GM21360 (cell line): Measurements from ENCODE around the gene GPRC5D.

Source experiments
- ATAC-seq: cut with Tn5 transposase; IDR thresholded peaks from one replicate; pipeline ENCODE4 v1.9.1; 2021; ENCODE audit warnings: mild to moderate bottlenecking, moderate library complexity; ENCODE audit not compliant: unreplicated experiment

The GPRC5D gene

DNA sequence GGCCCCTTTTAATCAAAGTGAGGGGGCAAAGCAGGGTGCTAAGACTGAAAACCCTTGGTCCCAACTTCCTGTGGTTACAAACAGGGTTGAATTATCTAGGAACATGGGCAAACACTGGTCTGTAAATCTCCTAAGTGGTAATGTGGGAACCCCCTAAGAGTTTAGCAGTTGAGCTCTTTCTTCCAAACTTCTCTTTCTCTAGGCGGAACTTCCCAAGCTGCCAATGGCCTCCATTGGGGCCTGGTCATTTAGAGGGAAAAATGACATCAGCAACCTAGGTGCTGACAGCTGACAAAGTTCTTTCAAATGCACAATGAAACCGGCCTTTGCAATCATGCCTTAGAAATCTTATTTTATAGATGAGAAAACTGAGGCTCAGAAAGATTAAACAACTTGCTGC is 30.4 kb upstream of the GPRC5D start:
- no peak for ATAC-seq

DNA sequence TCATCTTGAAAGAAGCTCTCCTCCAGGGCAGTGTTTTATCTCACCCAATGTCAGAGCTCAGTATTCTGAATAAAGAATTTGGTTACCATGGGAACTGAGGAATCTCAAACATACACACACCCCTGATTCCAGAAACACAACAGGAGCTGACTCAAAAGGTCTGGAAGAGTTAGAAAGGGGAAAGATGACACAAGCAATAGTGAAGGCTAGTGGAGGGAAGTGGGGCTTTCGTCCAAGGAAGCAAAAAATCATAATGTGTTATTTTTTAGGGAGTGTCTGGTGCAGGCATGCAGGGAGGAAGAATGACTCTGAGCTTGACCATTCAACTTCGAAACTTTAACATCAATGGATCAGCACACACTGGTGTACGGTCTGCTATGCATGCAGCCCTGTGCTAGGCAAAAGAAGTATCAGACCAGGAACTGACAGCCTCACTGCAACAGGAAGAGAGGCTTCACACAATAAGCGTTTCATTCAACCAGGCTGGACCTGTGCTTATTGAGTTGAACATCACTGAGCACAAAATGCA is 27.8 kb upstream of the GPRC5D start:
- no peak for ATAC-seq

DNA sequence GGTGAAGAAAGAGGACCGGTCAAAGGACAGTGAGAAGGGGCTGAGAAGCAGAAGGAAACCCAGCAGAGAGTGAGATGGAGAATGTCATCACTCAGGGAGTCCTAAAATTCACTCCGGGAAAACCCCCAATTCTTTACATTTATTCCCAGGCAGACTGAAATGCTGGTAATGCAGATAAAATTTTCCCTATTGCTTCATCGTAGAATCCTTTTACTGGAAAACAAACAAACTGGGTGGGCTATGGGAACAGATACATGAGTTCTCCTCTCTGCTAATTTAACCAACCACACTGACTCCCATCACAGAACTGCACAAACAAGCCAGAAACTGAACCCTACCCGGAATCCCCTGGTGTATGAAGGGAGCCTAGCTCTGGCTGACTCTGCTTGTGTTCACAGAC is 27.2 kb upstream of the GPRC5D start:
- no peak for ATAC-seq

DNA sequence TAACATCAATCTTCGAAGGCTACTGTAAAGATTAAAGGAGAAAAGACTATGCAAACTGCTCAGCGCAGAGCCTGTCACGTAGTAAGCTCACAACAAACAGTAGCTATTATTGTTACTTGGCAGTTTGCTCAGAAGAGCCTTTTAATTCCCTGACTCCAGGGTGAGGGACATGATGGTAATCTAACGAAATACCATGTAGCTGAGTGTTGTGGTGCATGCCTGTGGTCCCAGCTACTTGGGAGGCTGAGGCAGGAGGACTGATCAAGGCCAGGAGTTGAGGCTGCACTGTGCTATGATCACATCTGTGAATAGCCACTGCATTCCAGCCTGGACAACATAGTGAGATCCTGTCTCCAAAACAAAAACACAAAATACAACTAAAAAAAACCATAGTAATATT is 25.3 kb upstream of the GPRC5D start:
- no peak for ATAC-seq

DNA sequence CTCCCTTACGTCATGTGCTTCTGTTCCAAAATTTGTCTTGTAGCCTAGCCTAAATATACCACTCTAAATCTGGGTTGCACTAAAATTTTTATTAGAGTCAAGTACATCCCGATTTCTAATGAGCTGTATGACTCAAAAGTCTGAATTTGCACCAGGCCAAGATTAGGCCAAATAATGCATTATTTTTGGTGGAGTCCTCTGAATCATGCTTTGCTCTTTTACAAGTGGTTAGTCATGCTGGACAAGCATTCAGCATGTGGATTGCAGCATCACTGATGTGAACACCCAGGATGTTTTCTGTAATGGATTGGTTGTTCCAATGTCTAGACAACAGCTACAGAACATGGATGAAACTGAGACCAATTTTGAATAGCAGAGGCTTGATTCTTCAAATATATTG is 24.4 kb upstream of the GPRC5D start:
- ATAC-seq: no peak

DNA sequence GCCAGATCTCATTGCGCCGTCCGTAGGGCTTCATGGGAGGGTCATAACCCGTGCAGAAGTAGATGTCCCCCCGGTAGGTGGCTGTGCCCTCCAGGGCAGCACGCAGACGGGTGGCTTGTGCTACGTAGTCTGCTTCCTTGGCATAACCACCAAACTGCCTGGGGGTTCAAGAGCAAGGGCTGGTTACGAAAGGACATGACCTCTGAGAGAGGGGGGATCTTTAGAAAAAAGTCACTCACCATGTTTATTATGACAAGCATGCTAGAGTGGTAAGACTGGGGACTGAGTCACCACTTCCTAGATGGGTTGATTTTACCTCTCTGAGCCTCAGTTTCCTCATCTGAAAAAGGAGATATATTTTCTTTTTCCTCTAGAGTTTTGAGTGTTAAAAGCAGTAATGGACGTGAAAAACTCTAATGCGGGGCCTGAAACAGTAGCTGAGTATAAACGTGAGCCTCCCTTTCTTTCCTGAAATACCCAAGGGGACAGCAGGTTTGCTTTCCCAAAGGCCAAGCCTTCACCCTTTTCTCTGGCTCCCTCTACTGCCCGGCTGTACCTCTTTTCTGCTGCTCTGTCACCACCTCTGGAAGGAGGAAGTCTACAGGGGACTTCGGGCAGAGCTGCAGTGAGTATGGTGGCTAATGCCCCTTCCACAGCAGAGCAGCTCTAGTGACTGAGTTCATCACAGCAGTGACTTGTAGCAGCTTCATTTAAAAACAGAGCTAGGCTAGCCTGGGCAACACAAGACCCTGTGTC is 23.5 kb upstream of the GPRC5D start:
- no peak for ATAC-seq

DNA sequence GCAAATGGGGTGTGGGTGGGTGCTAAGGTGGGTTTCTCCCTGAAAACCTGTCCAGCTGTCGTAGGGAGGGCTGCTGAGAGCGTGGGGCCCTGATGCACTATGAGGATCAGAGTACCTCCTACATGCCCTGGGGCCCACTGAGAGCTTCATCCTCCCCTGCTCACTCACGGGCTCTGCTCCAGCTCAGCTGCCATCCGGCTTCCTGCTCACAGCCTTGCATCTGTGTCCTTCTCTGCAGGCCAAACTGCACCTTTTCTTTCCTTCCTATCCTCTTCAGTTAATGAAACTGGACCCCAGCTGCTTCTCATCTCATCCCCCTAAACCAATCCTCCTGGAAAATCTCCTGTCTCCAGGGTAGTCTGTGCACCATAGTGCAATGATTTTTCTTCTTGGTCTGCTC is 22.2 kb upstream of the GPRC5D start:
- no peak for ATAC-seq

DNA sequence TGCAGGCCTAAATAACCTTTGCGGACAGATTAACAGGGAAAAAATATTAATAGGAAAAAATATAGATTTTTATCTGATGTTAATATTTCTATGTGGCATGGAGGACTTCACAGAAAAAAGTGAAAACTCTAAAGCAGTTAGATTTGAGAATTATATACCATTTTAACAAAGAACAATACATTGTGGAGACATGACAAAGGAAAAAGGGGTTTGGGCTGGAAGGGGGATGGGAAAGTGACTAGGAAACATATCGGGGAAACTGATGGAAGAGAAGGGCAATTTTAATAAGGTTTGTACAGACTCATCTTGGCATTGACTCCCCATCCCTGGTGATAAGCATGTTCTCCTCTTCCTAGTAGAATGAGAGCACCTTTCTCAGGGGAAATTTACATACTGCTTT is 21.0 kb upstream of the GPRC5D start:
- ATAC-seq: no peak

DNA sequence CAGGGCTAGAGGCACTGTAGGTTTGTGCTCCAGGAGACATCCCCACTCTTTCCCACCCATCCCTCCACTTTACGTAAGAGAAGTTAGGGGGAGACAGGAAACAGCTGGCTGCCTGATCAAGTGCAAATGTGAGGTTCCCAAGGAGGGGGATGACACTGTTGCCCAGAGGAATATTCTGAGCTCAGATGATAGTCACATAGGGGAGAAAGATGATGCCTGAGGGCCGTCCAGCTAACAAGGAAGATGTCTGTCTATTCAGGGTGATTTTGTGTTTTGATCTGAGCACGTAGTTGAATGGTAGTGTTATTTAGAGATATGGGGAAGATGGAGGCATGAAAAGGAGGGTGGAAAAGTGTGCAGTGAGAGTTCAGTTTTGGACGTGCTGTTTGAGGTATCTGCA is 13.9 kb upstream of the GPRC5D start:
- no peak for ATAC-seq

DNA sequence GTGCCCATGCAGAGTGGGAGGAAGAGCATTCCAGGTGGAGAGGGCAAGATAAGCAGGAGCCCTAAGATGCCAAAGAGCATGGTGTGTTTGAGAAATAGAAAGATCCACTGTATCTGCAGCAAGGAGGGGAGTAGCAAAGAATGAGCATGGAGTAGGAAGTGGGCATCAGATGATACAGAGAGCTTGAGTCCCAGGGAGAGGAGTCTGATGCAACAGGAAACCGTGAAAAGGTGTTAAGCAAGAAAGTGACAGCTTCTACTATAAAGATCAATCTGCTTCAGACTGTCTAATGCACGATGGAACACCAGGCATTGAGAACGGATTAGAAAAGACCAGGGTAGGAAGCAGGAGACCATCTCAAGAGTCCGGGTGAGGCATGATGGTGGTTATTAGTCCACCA is 12.3 kb upstream of the GPRC5D start:
- ATAC-seq: no peak

DNA sequence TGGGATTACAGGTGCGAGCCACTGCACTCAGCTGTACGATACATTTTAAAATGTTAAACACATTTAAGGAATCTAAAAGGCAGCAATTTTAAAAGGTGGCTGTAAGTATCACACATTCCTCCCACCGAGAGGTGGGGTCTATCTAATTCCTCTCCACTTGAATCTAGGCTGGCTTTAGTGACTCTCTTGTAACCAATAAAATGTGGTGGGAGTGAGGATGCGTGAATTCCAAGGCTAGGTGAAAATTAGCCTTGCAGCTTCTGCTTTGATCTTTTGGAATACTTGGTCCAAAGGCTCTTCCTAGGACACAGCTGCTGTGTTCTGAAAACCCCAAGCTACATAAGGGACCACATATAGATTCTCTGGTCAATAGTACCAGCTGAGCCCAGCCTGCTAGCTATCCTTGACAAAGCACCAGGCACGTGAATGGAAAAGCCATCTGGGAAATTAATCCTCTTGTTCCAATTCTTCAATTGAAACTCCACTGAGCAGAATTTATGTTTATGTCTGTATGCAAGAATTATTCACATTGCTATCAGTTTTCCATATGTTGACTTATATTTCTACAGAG is 8.8 kb upstream of the GPRC5D start:
- no peak for ATAC-seq

DNA sequence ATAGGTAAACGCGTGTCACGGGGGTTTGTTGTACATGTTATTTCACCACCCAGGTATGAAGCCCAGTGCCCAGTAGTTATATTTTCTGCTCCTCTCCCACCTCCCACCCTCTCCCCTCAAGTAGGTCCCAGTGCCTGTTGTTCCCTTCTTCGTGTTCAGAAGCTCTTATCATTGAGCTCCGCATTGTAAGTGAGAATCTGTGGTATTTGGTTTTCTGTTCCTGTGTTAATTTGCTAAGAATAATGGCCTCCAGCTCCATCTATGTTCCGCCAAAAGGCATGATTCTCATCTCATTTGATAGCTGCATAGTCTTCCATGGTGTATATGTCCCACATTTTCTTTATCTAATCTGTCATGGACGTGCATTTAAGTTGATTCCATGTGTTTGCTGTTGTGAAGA is 6.9 kb upstream of the GPRC5D start:
- ATAC-seq: no peak

DNA sequence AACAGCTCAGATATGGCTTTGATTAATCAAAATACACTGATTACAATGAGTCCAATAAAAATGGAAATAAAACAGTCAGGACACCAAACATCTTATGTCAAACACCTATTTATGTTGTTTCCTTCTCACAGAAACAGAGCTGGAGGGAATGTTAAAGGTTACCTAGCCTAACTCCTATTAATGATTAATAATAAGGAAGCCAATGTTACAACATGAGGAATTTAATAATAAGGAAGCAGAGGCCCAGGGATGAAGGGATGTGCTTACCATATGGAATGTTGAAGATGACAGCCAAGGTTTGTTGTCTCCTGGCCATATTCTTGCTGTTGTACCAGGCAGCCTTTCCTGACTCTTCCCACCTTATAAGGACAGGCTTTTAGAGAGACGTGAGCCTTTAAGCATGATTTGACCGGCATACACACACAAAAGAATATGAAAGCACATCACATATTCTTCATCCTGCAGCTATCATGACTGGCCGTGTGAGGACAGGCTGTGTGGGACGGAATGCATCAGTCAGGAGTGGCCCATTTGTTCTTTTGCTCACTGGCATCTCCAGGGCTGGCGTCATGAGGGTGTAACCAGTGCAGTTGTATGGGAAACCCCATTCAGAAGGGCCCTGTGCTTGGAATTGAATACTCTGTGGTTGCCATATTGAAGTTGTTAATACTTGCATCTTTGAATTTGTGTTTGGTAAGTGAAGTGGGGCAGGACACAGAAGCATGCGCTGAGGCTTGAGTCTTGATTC is 3.1 kb upstream of the GPRC5D start:
- no peak for ATAC-seq

DNA sequence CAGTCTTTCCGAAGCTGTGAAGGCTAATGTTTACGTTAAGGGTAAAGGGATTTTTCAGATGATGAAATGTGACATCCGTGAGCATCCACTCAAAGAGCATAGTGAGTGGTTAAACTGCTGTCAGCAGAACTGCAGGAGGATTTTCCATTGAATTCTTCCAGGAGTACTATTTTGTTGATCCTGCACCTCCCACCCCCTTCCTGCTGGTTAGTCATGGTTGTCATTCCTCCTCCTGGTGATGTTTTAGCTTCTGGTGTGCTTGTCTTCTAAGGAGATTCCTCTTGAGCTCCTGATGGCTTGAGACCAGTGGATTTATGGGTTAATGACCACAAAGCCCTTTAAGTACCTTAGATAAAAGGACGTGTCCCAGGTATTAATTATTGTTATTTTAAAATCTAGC is 2.4 kb upstream of the GPRC5D start:
- ATAC-seq: no peak

DNA sequence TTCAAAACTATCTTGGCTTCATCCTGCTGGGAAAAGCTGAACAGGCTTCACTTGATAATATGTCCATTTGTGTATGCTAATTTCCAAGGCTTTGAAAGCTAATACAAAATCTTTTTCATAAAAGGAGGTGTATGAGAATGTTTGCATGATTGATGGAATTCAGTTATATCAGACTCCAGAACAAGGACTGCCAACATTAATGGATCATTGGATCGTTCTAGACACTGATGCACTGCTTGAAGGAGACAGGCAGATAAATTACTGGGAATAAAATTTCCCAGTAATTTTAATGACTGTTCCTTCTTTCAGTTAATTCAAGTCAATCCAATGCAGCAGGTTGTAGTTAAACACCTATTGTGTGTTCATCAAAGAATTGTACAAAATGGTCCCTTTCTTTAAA is 466 bp downstream of the GPRC5D start:
- no peak for ATAC-seq

DNA sequence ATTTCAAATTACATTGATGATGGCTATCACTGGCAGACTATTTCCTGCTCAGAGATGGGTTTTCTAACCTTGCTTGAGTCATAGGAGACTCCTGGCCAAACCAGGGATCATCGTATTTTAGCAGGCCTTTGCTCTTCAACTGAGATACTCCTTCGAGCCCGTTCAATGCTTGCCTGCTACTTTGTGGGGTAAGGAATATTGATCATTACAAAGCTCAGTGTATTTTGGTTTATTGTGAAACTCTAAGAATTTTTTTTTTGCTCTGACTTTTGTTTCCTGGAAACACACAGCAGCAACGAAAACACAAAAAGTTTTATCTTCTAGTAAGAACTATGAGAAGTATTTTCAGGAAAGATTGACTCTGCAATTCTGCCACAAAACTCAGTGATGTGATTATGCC is 4.1 kb downstream of the GPRC5D start:
- ATAC-seq: no peak

DNA sequence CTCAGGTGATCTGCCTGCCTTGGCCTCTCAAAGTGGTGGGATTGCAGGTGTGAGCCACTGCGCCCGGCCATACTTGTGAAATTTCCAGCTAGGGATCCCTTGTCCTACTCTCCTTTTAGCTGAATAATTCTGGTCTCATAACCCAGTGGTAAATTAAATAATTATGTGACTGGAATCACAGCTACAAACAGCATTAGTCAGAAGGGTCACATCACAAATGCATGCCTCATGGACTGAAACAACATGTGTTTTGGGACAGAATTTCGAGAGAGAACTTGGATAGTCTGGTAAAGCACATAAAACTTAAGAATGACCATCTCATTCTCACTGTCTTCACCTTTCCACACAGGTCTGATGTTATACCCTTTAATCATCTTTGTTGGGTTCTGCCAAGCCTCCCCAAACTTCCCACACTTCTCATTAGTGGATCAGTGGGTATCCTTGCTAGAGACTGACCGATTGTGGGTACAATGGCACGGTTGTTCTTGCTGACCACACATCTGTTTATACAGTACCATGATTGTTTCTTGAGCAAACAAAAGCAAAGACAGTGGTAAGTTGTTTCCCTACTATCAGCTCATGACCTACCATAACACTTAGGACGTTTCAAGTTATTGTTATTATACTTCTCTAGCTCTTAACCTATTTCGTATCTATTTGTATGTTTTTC is 5.1 kb downstream of the GPRC5D start:
- no peak for ATAC-seq

DNA sequence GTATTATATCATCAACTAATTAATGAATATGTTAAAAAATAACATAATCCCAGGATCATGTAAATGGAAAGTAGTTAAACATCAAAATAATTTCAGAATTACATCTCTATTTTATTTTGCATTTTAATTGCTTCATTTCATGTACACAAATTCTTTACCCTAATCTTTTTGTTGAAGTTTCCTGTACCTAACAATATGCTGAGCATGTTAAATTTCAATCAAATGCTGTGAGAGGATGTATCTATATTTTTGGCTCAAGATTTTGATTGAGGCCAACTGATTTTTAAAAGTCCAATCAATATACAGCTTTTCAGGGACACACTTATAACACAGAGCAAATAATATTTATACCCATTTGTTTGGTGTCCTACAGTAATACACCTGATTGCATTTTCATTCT is 6.4 kb downstream of the GPRC5D start:
- ATAC-seq: no peak

DNA sequence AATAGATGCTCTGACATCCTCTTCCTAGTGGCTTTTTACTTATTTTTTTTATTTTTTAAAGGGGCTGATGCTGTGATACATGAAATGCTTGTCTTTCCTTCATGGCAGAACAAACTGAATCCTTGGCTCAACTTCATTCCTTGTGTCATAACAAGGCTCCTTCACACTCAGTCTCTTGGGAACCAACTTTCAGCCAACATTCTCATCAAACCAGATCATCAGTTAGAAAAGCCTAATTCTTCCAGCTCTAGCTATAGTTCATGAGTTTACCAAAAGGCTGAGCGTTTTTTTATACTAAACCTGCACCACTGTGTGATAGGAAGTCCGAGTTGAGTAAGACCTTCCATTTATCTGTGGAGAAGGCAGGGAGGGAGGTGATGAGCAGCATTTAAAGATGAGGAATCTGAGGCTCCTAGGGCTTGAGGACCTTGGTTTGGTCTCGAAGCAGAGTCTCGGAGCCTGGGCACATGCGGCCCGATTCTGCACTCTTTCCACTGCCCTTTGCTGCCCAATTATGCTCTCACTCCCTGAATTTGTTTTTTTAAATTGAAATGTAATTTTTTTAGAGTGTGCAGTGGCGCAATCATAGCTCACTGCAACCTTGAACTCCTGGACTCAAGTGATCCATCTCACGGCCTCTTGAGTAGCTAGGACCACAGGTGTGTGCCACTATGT is 8.2 kb downstream of the GPRC5D start:
- ATAC-seq: no peak

DNA sequence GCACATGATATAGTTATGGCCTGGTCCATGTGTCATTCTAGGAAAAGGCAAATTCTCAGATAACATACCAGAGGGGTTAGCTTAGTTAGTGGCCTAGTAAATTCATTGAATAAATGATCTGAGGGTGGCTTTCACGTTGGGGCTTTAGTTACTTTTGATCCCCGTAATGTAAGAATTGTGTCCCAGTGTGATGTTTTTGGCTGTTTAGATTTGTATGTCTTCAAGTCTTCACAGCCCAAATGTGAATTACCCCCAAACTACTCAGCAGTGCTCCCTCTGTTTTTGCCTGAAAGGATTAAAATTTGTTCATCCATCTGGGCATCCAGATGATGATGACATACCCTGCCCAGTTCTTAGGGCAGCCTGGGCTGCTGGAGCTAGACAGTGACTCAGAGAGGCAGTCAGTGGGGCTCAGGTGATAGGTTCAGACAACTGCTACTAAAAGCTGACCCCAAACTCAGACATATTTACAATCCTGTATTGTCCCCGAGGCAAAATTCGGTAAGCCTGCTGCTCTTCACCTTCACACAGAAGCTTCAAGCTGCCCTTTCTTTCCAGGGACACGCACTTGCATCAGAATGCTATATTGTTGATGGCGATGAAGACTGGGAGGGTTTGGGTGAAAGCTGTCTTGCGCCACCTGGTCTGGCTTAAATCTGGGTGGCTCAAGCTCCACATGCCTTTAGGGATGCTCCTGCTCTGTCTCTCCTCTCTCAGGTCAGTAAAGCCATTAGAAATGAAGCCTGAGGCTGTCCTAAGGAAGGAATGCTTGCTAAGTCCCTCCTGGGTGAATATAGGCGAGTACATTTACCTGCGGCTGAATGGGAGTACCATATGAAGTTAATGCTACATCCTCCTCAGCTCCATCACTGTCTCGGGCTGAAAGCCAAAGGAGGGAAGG is 10.3 kb downstream of the GPRC5D start:
- no peak for ATAC-seq
